Naive thymus-derived CD4-positive, alpha-beta T cell (primary cell): ENCODE measurements around the gene FAM184A. TPM values are rescaled to one million over a fixed set of nuclear protein-coding genes. Genes with fewer than 3 reads are reported as not detected.

Experiments used
- ATAC-seq: fragments of 150-1000 bp; cut with Tn5 transposase; 2 replicates; pipeline ENCODE4 v1.10.0; 2021; ENCODE audit warnings: mild to moderate bottlenecking, moderate library complexity
- CTCF ChIA-PET: fragments of 350-600 bp; sonication (Branson Sonifier 250); formaldehyde crosslinking; loops from one replicate; lab custom pipeline; 2021; ENCODE audit warnings: antibody characterized with exemption; lab: Charles Lee
- POLR2A ChIA-PET: fragments of 350-600 bp; sonication (Branson Sonifier 250); formaldehyde crosslinking; loops from one replicate; lab custom pipeline; 2021; ENCODE audit warnings: antibody characterized with exemption, inconsistent platforms; lab: Charles Lee
- DNase-seq, 9 donors: peaks; one replicate each; pipeline versions ENCODE4 v3.0.0 to v3.0.0-alpha.2; 2020 to 2022; ENCODE audit warnings: mixed read lengths in 1 of 9
- H3K27ac ChIP-seq: one replicate; pipeline ENCODE4 v1.7.0; 2013; ENCODE audit warnings: mild to moderate bottlenecking, low read depth, low read length, moderate library complexity
- H3K27me3 ChIP-seq, 2 donors: one replicate each; pipeline ENCODE4 v1.7.0; 2013; ENCODE audit warnings: low read length in 2 of 2, mild to moderate bottlenecking in 2 of 2, moderate library complexity in 2 of 2; ENCODE audit not compliant: control insufficient read depth in 2 of 2, insufficient read depth in 2 of 2
- H3K36me3 ChIP-seq, 3 experiments: 1 replicate in 2 of 3; 2 replicates in 1 of 3; pipeline ENCODE4 v1.7.0; 2013; ENCODE audit warnings: low read length in 3 of 3, mild to moderate bottlenecking in 3 of 3, moderate library complexity in 1 of 3; ENCODE audit not compliant: insufficient read depth in 3 of 3, control insufficient read depth in 2 of 3
- H3K4me1 ChIP-seq, 2 donors: one replicate each; pipeline ENCODE4 v1.7.0; 2013; ENCODE audit warnings: low read length in 2 of 2, mild to moderate bottlenecking in 2 of 2, moderate library complexity in 1 of 2; ENCODE audit not compliant: control insufficient read depth in 2 of 2, insufficient read depth in 2 of 2
- H3K4me3 ChIP-seq: 2 replicates; pipeline ENCODE4 v1.7.0; 2013; ENCODE audit warnings: mild to moderate bottlenecking, low read length
- H3K9me3 ChIP-seq, 3 experiments: 1 replicate in 2 of 3; 2 replicates in 1 of 3; pipeline ENCODE4 v1.7.0; 2013; ENCODE audit warnings: low read length in 3 of 3; ENCODE audit not compliant: control insufficient read depth in 2 of 3
- H3K27ac Mint-ChIP-seq, 9 donors: one replicate each; pipeline ENCODE4 v1.8.0; 2020 to 2022; ENCODE audit warnings: mixed read lengths in 9 of 9, mild to moderate bottlenecking in 8 of 9, moderate library complexity in 5 of 9, inconsistent platforms in 2 of 9
- H3K27me3 Mint-ChIP-seq, 5 donors: one replicate each; pipeline ENCODE4 v1.8.0; 2021 to 2022; ENCODE audit warnings: mixed read lengths in 5 of 5, mild to moderate bottlenecking in 1 of 5
- H3K36me3 Mint-ChIP-seq, 5 donors: one replicate each; pipeline ENCODE4 v1.8.0; 2020 to 2022; ENCODE audit warnings: mixed read lengths in 5 of 5, mild to moderate bottlenecking in 3 of 5, inconsistent platforms in 1 of 5
- H3K4me1 Mint-ChIP-seq, 7 donors: one replicate each; pipeline ENCODE4 v1.8.0; 2020 to 2022; ENCODE audit warnings: mixed read lengths in 7 of 7, mild to moderate bottlenecking in 3 of 7, inconsistent platforms in 1 of 7
- H3K4me3 Mint-ChIP-seq, 10 donors: one replicate each; pipeline ENCODE4 v1.8.0; 2020 to 2022; ENCODE audit warnings: mild to moderate bottlenecking in 10 of 10, mixed read lengths in 10 of 10, moderate library complexity in 6 of 10, inconsistent platforms in 2 of 10
- H3K9me3 Mint-ChIP-seq, 11 donors: one replicate each; pipeline ENCODE4 v1.8.0; 2020 to 2022; ENCODE audit warnings: mixed read lengths in 11 of 11, mild to moderate bottlenecking in 4 of 11, inconsistent platforms in 1 of 11, moderate library complexity in 1 of 11
- intact Hi-C, 2 donors: fragments of 100-400 bp; cut with micrococcal nuclease; formaldehyde crosslinking; loops; one replicate each; pipeline ENCODE4 v1.15.1; 2023
- polyA plus RNA-seq, 2 donors: library from polyadenylated mRNA; unstranded; fragments of 300-500 nt; fragmentation: Illumina TruSeq; gene quantifications; one replicate each; pipeline ENCODE4 v1.2.3, GENCODE V29; 2021
- total RNA-seq, 6 experiments: library from RNA in 5 of 6; stranded (reverse) in 5 of 6; gene quantifications; 1 replicate in 5 of 6; 2 replicates in 1 of 6; pipeline ENCODE4 v1.2.3 and lab custom pipeline; 2021 to 2026

The FAM184A gene
- total and polyA plus RNA-seq, 7 experiments from 2014 or later = 0.99 to 9.8 (median 6.0) TPM

DNA sequence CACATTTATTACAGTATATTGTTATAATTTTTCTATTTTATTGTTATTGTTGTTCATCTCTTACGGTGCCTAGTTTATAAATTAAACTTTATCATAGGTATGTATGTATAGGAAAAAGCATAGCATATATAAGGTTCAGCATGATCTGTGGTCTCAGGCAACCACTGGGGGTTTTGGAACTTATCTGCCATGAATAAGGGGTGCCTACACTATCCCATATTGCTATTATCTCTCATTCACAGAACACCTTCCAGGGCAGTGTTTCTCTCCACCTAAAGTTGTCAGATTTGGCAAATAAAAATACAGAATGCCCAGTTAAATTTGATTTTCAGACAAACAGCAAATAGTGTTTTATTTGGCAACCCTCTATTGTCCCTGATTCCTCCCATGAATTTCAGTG lies 35.5 kb upstream of the FAM184A start:
- POLR2A ChIA-PET = no interaction called here
- no peak for ATAC-seq
- Mint-ChIP-seq H3K27me3 (peaks cover 0 to 12% (median 0%) of the 10 kb centered on the region in 5 donors), H3K36me3 (no peaks in the 10 kb centered on the region), H3K27ac (no peak overlapping the region), H3K4me3 (no peak overlapping the region), H3K4me1 (peaks cover 2 to 19% (median 13%) of the 10 kb centered on the region in 7 donors), H3K9me3 (no peaks in the 10 kb centered on the region)
- intact Hi-C loops = loop anchor here (5.0 to 10.0 kb wide), 3 partner anchors 309 to 497 kb away; no protein-coding TSS in a partner anchor
- Histone ChIP-seq H3K4me3 (no peak overlapping the region), H3K4me1 (peaks cover 0 to 8% of the 10 kb centered on the region in 2 donors), H3K27me3 (no peaks in the 10 kb centered on the region), H3K27ac (no peak overlapping the region), H3K36me3 (no peaks in the 10 kb centered on the region), H3K9me3 (no peaks in the 10 kb centered on the region)
- CTCF ChIA-PET = interaction anchor here (1.2 to 8.0 kb wide), 2 partner anchors 14 to 149 kb away, joined by 3 to 172 read pairs; no protein-coding TSS in a partner anchor
- no peak for DNase-seq

DNA sequence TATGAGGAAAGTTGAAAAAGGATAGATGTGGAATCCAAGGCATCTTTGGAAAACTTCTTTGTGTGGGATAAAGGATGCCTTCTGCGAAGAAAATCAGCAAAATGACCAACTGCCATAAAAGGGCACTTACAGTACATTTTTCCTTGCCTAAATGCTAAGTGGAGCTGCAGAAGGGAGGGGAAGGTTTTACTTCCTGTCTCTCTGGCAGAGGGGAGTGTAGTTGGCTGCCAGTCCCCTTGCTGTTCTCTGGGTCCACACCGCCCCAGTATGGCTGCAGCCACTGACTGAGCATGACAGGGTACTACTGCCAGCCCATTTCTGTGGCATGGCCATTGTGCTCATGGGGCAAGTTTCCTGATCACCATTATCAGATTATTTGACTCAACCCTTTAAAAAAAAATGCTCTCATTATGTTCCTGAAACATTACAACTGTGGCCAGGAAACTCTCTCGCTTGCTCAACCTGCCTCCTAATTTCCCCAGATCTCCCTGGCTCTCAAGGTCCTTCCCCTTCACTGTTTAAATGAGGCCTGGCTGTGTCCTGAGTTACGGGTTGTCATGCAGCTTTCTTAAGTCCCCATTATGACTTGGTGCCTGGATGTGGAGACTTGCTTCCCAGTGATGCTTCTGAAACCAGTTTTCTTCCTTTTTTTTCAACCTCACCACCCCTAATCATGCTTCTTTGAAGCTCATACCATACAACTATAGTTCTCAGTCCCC lies 34.5 kb upstream of the FAM184A start:
- H3K36me3 ChIP-seq = no peaks in the 10 kb centered on the region
- peak; percentile 51 for ATAC-seq
- intact Hi-C loops = loop anchor here (5.0 to 10.0 kb wide), 3 partner anchors 308 to 496 kb away; no protein-coding TSS in a partner anchor
- no peak overlapping the region for H3K4me3 ChIP-seq
- H3K27me3 ChIP-seq = no peaks in the 10 kb centered on the region
- H3K27ac Mint-ChIP-seq = peak overlapping the region in 1 of 9 donors; percentile 38
- no peaks in the 10 kb centered on the region for H3K9me3 Mint-ChIP-seq
- peaks cover 2 to 22% (median 13%) of the 10 kb centered on the region in 7 donors for H3K4me1 Mint-ChIP-seq
- no peak overlapping the region for H3K27ac ChIP-seq
- H3K4me3 Mint-ChIP-seq = no peak overlapping the region
- DNase-seq = no peak
- H3K27me3 Mint-ChIP-seq = peaks cover 0 to 12% (median 0%) of the 10 kb centered on the region in 5 donors
- no peaks in the 10 kb centered on the region for H3K9me3 ChIP-seq
- CTCF ChIA-PET = interaction anchor here (1.2 to 8.0 kb wide), 2 partner anchors 13 to 148 kb away, joined by 3 to 172 read pairs; no protein-coding TSS in a partner anchor
- POLR2A ChIA-PET = interaction anchor here (0.6 to 0.7 kb wide), 2 partner anchors 145 to 537 kb away, joined by 3 read pairs; no protein-coding TSS in a partner anchor
- peaks cover 0 to 8% of the 10 kb centered on the region in 2 donors for H3K4me1 ChIP-seq
- H3K36me3 Mint-ChIP-seq = no peaks in the 10 kb centered on the region

DNA sequence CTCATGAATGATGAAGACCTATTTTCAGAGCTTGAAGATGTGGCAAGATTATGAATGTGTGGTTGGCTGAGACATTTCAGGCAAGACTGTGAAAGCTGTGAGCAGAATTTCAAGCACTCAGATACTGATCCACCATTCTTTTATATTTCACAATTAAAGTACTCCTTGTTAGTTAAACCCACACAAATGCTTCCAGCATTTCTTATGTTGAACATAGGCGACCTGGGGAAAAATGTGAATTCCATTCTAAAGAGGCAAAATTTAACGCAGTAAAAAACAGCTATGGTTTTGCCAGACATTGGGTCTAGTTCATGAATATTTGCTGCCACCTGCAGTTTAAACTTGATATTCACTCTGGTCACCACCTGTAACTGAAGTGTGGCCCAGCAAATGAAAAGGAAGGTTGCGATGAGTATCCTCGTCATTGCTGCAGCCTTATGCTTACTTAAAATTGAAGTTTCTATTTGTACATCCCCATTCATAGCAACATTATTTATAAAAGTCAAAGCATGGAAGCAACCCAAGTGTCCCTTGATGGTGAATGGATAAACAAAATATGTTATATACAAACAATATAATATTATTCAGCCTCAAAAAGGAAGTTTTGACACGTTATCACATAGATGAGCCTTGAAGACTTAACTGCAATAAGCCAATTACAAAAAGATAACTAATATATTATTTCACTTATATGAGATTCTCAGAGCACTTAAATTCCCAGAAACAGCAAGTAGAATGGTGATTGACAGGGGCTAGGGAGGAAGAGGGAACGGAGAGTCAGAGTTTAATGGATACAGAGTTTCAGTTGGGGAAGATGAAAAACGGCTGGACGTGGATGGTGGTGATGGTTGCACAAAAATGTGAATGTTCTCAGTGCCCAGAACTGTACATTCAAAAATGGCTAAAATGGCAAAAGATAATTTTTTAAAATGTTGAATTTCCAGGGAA lies 32.4 kb upstream of the FAM184A start:
- ChIA-PET CTCF (interaction anchor here (0.7 to 8.0 kb wide), 22 partner anchors 9 to 1661 kb away, joined by 3 to 172 read pairs (median 4); partner anchors contain the start of gene FAM184A), POLR2A (interaction anchor here (0.6 to 1.3 kb wide), 3 partner anchors 143 to 148 kb away, joined by 3 to 10 read pairs (median 3); no protein-coding TSS in a partner anchor)
- Histone ChIP-seq H3K36me3 (no peaks in the 10 kb centered on the region), H3K27me3 (no peaks in the 10 kb centered on the region), H3K27ac (no peak overlapping the region), H3K4me1 (peaks cover 0 to 8% of the 10 kb centered on the region in 2 donors), H3K9me3 (no peaks in the 10 kb centered on the region), H3K4me3 (no peak overlapping the region)
- Mint-ChIP-seq H3K4me1 (peaks cover 2 to 22% (median 13%) of the 10 kb centered on the region in 7 donors), H3K9me3 (peaks cover 0 to 3% (median 0%) of the 10 kb centered on the region in 11 donors), H3K27me3 (peaks cover 0 to 4% (median 0%) of the 10 kb centered on the region in 5 donors), H3K4me3 (peak overlapping the region in 4 of 10 donors; percentile 34 to 61 (median 52)), H3K36me3 (no peaks in the 10 kb centered on the region), H3K27ac (peak overlapping the region in 1 of 9 donors; percentile 21)
- peak in 7 of 9 donors; percentile 47 to 76 (median 73) for DNase-seq
- intact Hi-C loops = loop anchor here (1.0 to 10.0 kb wide), 13 partner anchors 34 to 1135 kb away; partner anchors contain the start of genes ASF1A (in 2 of the 2) and MCM9 (in 1 of the 2)
- ATAC-seq = peak; percentile 85

GRCh38 chr6:119109654-119110325 lies 31.3 kb upstream of the FAM184A start:
- Histone ChIP-seq H3K4me1 (peaks cover 0 to 8% of the 10 kb centered on the region in 2 donors), H3K27me3 (no peaks in the 10 kb centered on the region), H3K36me3 (no peaks in the 10 kb centered on the region), H3K4me3 (no peak overlapping the region), H3K27ac (no peak overlapping the region), H3K9me3 (no peaks in the 10 kb centered on the region)
- ChIA-PET POLR2A (interaction anchor here (0.8 to 1.3 kb wide), 3 partner anchors 11 to 142 kb away, joined by 3 to 10 read pairs (median 3); no protein-coding TSS in a partner anchor), CTCF (interaction anchor here (0.7 to 8.0 kb wide), 21 partner anchors 16 to 1963 kb away, joined by 3 to 172 read pairs (median 4); partner anchors contain the start of gene FAM184A)
- intact Hi-C loops = loop anchor here (1.0 to 10.0 kb wide), 13 partner anchors 32 to 1133 kb away; partner anchors contain the start of genes ASF1A (in 2 of the 2) and MCM9 (in 1 of the 2)
- Mint-ChIP-seq H3K27ac (peak overlapping the region in 4 of 9 donors; percentile 3 to 61 (median 35)), H3K4me1 (peaks cover 4 to 22% (median 13%) of the 10 kb centered on the region in 7 donors), H3K9me3 (peaks cover 0 to 3% (median 0%) of the 10 kb centered on the region in 11 donors), H3K27me3 (peaks cover 0 to 4% (median 0%) of the 10 kb centered on the region in 5 donors), H3K4me3 (peak overlapping the region in 8 of 10 donors; percentile 26 to 63 (median 43)), H3K36me3 (no peaks in the 10 kb centered on the region)
- DNase-seq (peak in 2 of 9 donors; percentile 5 to 7), ATAC-seq (no peak)

- H3K27me3 Mint-ChIP-seq = peaks cover 0 to under 1% (median 0%) of the 10 kb centered on the region in 5 donors
- H3K9me3 ChIP-seq = no peaks in the 10 kb centered on the region
- H3K4me3 ChIP-seq = no peak overlapping the region
- DNase-seq = no peak
- no peaks in the 10 kb centered on the region for H3K27me3 ChIP-seq
- peaks cover 4 to 22% (median 13%) of the 10 kb centered on the region in 7 donors for H3K4me1 Mint-ChIP-seq
- ATAC-seq = no peak
- H3K27ac Mint-ChIP-seq = no peak overlapping the region
- ChIA-PET CTCF (interaction anchor here (0.6 to 8.0 kb wide), 4 partner anchors 143 to 543 kb away, joined by 3 to 172 read pairs (median 15); no protein-coding TSS in a partner anchor), POLR2A (no interaction called here)
- peaks cover 0 to 8% of the 10 kb centered on the region in 2 donors for H3K4me1 ChIP-seq
- intact Hi-C loops = no loop called here
- H3K36me3 ChIP-seq = no peaks in the 10 kb centered on the region
- H3K9me3 Mint-ChIP-seq = peaks cover 0 to 3% (median 0%) of the 10 kb centered on the region in 11 donors
- H3K27ac ChIP-seq = no peak overlapping the region
- H3K36me3 Mint-ChIP-seq = no peaks in the 10 kb centered on the region
- no peak overlapping the region for H3K4me3 Mint-ChIP-seq
Observed at GRCh38 chr6:119108076-119108475, 29.6 kb upstream of the FAM184A start.
